ENCODE measurements around the gene PDE4DIP.
"Not testable (repeated sequence)": the region's sequence is repeated elsewhere in the genome, so short reads cannot be mapped to it uniquely, and the experiment has no call there.

- not testable (repeated sequence) for TF ChIP-seq SUZ12 (IDR thresholded peaks at IDR 0.05; ENCODE audit: extremely low read depth, insufficient read depth, insufficient read length); ZNF274 (IDR thresholded peaks at IDR 0.05; ENCODE audit: low read depth, low read length)
Measured at GRCh38 chr1:148868924-148869633, 24.9 kb downstream of the PDE4DIP start.

All from NT2/D1 (cell line).